ENCODE data around the gene ZSCAN16. TPM values are rescaled to one million over a fixed set of nuclear protein-coding genes. Genes with fewer than 3 reads are reported as not detected.

Gene ZSCAN16
- total and polyA plus RNA-seq, 9 of the 15 experiments (the other 6 are each of a cell fraction or from before 2014, with no cell fraction given), result 0.08 TPM; not detected in 8

- TF ChIP-seq SIX5 (IDR thresholded peaks at IDR 0.05; ENCODE audit: borderline replicate concordance in 1 of 2, insufficient read depth in 1 of 2, low read depth in 1 of 2, low read length in 2 of 2), result no peak
- peak in 1 of 2 experiments; percentile 96; a peak in 2 of 3 replicates for TF ChIP-seq CBX3 (IDR thresholded peaks at IDR 0.05; ENCODE audit: borderline replicate concordance in 1 of 2, low read length in 2 of 2)
- TF ChIP-seq HOMEZ (CRISPR knock-in tag; IDR thresholded peaks at IDR 0.05), result no peak
- TF ChIP-seq NFRKB (IDR thresholded peaks at IDR 0.05; ENCODE audit: low read depth), result peak; percentile 89
Observed at GRCh38 chr6:28089054-28089453, 35.4 kb upstream of the ZSCAN16 start (continued).

GRCh38 chr6:28090917-28091586 is 33.4 kb upstream of the ZSCAN16 start:
- H3K4me2 ChIP-seq (ENCODE audit: insufficient read depth, low read length), result no peak overlapping the region
- H2AFZ ChIP-seq (ENCODE audit: low read depth, low read length), result no peak overlapping the region
- ATAC-seq (no peak), DNase-seq (ENCODE audit: extremely low read depth in 1 of 4, low spot score in 3 of 4) (no peak), FAIRE-seq (no peak)
- no peak overlapping the region for H3K9ac ChIP-seq (ENCODE audit: insufficient read depth in 1 of 2, low read depth in 2 of 2, low read length in 2 of 2)
- H3K4me3 ChIP-seq, result no peak overlapping the region
- H3K27ac ChIP-seq (ENCODE audit: extremely low read depth, low read depth, low read length), result no peak overlapping the region
- no peak for TF ChIP-seq ZNF609 (CRISPR knock-in tag; IDR thresholded peaks at IDR 0.05; ENCODE audit: borderline replicate concordance)
- no peak for TF ChIP-seq ZFX (CRISPR knock-in tag; IDR thresholded peaks at IDR 0.05)
- no peak for TF ChIP-seq SREBF1 (IDR thresholded peaks at IDR 0.05; ENCODE audit: borderline replicate concordance, low read depth, low read length)
- 0 out of 2 replicates have a peak, but pooled peaks have one; percentile 23 for TF ChIP-seq ZBTB33 (CRISPR knock-in tag; IDR thresholded peaks at IDR 0.05)
- TF ChIP-seq EHMT2 (IDR thresholded peaks at IDR 0.05), result no peak
- TF ChIP-seq NUFIP1 (IDR thresholded peaks at IDR 0.05; ENCODE audit: partially characterized antibody), result no peak
- TF ChIP-seq C11orf30 (IDR thresholded peaks at IDR 0.05; ENCODE audit: low read depth), result no peak
- WGBS (ENCODE audit: insufficient coverage, low coverage, missing lambda C conversion rate), result 71% methylated on average over 30 of the region's 33 CpGs
- no peaks in the 10 kb centered on the region for H3K9me1 ChIP-seq (ENCODE audit: control insufficient read depth, insufficient read depth, low read length)
- POLR2A ChIA-PET, result no interaction called here
- no peaks in the 10 kb centered on the region for H4K20me1 ChIP-seq (replicated peaks; ENCODE audit: control insufficient read depth, insufficient read depth, low read length)
- BruUV-seq (replicated peaks), result no TSS peak
- H3K4me1 ChIP-seq (replicated peaks in 1 of 2; ENCODE audit: control insufficient read depth in 2 of 2, insufficient read depth in 2 of 2, low read length in 2 of 2), result peaks cover 0 to 5% of the 10 kb centered on the region in 2 experiments; a peak in 1 of 5 replicates
- H3K9me3 ChIP-seq (replicated peaks; ENCODE audit: control insufficient read depth, insufficient read depth, low read depth, low read length), result peaks cover 11% of the 10 kb centered on the region
- H3K36me3 ChIP-seq (ENCODE audit: control insufficient read depth, insufficient read depth, low read length), result peaks cover 14% of the 10 kb centered on the region
- no peaks in the 10 kb centered on the region for H3K27me3 ChIP-seq (ENCODE audit: control insufficient read depth in 2 of 2, insufficient read depth in 2 of 2, low read length in 2 of 2)
- in situ Hi-C loops (cut with MboI), result no loop called here
- no peaks in the 10 kb centered on the region for H3K79me2 ChIP-seq (ENCODE audit: control insufficient read depth, insufficient read depth, low read length)
- CTCF ChIA-PET (ENCODE audit: low intra/inter-chr PET ratio), result no interaction called here
- intact Hi-C loops (cut with micrococcal nuclease), result no loop called here
